WTC11 (cell line): ENCODE data around the gene ABHD3. TPM values are rescaled to one million over a fixed set of nuclear protein-coding genes. Genes with fewer than 3 reads are reported as not detected.

Source experiments
- ATAC-seq: fragments of 200-7000 bp; cut with Tn5 transposase; 2 replicates; pipeline ENCODE4 v1.10.0; 2021; ENCODE audit warnings: mild to moderate bottlenecking, moderate library complexity
- CTCF ChIA-PET: fragments of 300-600 bp; sonication (Branson Sonifier 250); formaldehyde crosslinking; loops from one replicate; lab custom pipeline; 2021; ENCODE audit warnings: antibody characterized with exemption; lab: Charles Lee
- POLR2A ChIA-PET: fragments of 350-600 bp; sonication (Branson Sonifier 250); formaldehyde crosslinking; loops from one replicate; lab custom pipeline; 2021; ENCODE audit warnings: antibody characterized with exemption; lab: Charles Lee
- DNase-seq: peaks from one replicate; pipeline ENCODE4 v3.0.0; 2021; ENCODE audit warnings: low spot score
- H3K27ac Mint-ChIP-seq: 2 replicates; pipeline ENCODE4 v1.8.0; 2021; ENCODE audit warnings: mixed read lengths
- H3K27me3 Mint-ChIP-seq: 2 replicates; pipeline ENCODE4 v1.8.0; 2021; ENCODE audit warnings: low read depth, mild to moderate bottlenecking, moderate library complexity, mixed read lengths
- H3K36me3 Mint-ChIP-seq: 2 replicates; pipeline ENCODE4 v1.8.0; 2021; ENCODE audit warnings: mixed read lengths
- H3K4me1 Mint-ChIP-seq: 2 replicates; pipeline ENCODE4 v1.8.0; 2022; ENCODE audit warnings: mixed read lengths
- H3K4me3 Mint-ChIP-seq: 2 replicates; pipeline ENCODE4 v1.8.0; 2021; ENCODE audit warnings: mild to moderate bottlenecking, moderate library complexity, mixed read lengths
- H3K9me3 Mint-ChIP-seq: 2 replicates; pipeline ENCODE4 v1.8.0; 2021; ENCODE audit warnings: mixed read lengths
- AR ChIP-seq: fragments of 250-450 bp; sonication (Bioruptor Pico); IDR thresholded peaks from 2 replicates; pipeline ENCODE4 v1.9.0; 2021; ENCODE audit warnings: mild to moderate bottlenecking
- ARID4B ChIP-seq: sonication (generic); formaldehyde crosslinking; IDR thresholded peaks from 2 replicates; pipeline ENCODE4 v1.8.0; 2023; ENCODE audit warnings: missing genetic modification reagents, mild to moderate bottlenecking, borderline replicate concordance
- ATF2 ChIP-seq: sonication (generic); formaldehyde crosslinking; IDR thresholded peaks from 2 replicates; pipeline ENCODE4 v1.8.1; 2022; ENCODE audit warnings: low read depth, missing genetic modification reagents, borderline replicate concordance
- ATF3 ChIP-seq: sonication (generic); formaldehyde crosslinking; conservative IDR thresholded peaks from 2 replicates; pipeline ENCODE4 v1.8.1; 2022; ENCODE audit warnings: mild to moderate bottlenecking, missing genetic modification reagents
- ERG ChIP-seq: fragments of 250-450 bp; sonication (Bioruptor Pico); IDR thresholded peaks from 2 replicates; pipeline ENCODE4 v1.8.0; 2021; ENCODE audit warnings: mild to moderate bottlenecking
- NR2C2 ChIP-seq: sonication (generic); formaldehyde crosslinking; IDR thresholded peaks from 2 replicates; pipeline ENCODE4 v1.8.0; 2022; ENCODE audit warnings: mild to moderate bottlenecking, missing genetic modification reagents
- PRDM15 ChIP-seq: sonication (generic); formaldehyde crosslinking; IDR thresholded peaks from 2 replicates; pipeline ENCODE4 v1.8.0; 2022; ENCODE audit warnings: missing genetic modification reagents
- RORB ChIP-seq: fragments of 250-450 bp; sonication (Bioruptor Pico); IDR thresholded peaks from 2 replicates; pipeline ENCODE4 v1.9.0; 2021; ENCODE audit warnings: mild to moderate bottlenecking
- SMAD3 ChIP-seq: sonication (generic); formaldehyde crosslinking; IDR thresholded peaks from 2 replicates; pipeline ENCODE4 v1.8.0; 2022; ENCODE audit warnings: missing genetic modification reagents, mild to moderate bottlenecking, borderline replicate concordance
- SP1 ChIP-seq: sonication (generic); formaldehyde crosslinking; conservative IDR thresholded peaks from 2 replicates; pipeline ENCODE4 v1.8.1; 2022; ENCODE audit warnings: missing genetic modification reagents
- STAT6 ChIP-seq: sonication (generic); formaldehyde crosslinking; conservative IDR thresholded peaks from 2 replicates; pipeline ENCODE4 v1.8.1; 2023; ENCODE audit warnings: mild to moderate bottlenecking, low read depth, missing genetic modification reagents, moderate library complexity
- USF1 ChIP-seq: sonication (generic); formaldehyde crosslinking; IDR thresholded peaks from 2 replicates; pipeline ENCODE4 v1.8.0; 2022; ENCODE audit warnings: mild to moderate bottlenecking, missing genetic modification reagents
- ZNF263 ChIP-seq: sonication (generic); formaldehyde crosslinking; IDR thresholded peaks from 2 replicates; pipeline ENCODE4 v1.8.1; 2022; ENCODE audit warnings: low read depth, mild to moderate bottlenecking, moderate library complexity, missing genetic modification reagents
- ZNF425 ChIP-seq: fragments of 250-450 bp; sonication (Bioruptor Pico); conservative IDR thresholded peaks from 2 replicates; pipeline ENCODE4 v1.9.0; 2021; ENCODE audit warnings: mild to moderate bottlenecking
- total RNA-seq: library from RNA; stranded (reverse); gene quantifications from 3 replicates; pipeline ENCODE4 v1.2.3, GENCODE V29; 2021

The ABHD3 gene
- total RNA-seq, 1 experiment from 2014 or later = 11.1 TPM

- ATAC-seq = no peak
- no peaks in the 10 kb centered on the region for H3K27me3 Mint-ChIP-seq
- H3K36me3 Mint-ChIP-seq = peaks cover 33% of the 10 kb centered on the region
- no peaks in the 10 kb centered on the region for H3K4me1 Mint-ChIP-seq
- CTCF ChIA-PET = no interaction called here
- no peak for TF ChIP-seq NR2C2
- no peak for TF ChIP-seq ZNF425 (CRISPR knock-in tag)
- no peak for TF ChIP-seq SP1 (CRISPR knock-in tag)
- no peak for TF ChIP-seq ARID4B (CRISPR knock-in tag)
- no peak for TF ChIP-seq ATF2
- no peak for TF ChIP-seq RORB (CRISPR knock-in tag)
- no peak for TF ChIP-seq SMAD3 (CRISPR knock-in tag)
- no peak for TF ChIP-seq STAT6 (CRISPR knock-in tag)
- TF ChIP-seq PRDM15 = no peak
- no peak for TF ChIP-seq ZNF263
- TF ChIP-seq ATF3 (CRISPR knock-in tag) = no peak
- TF ChIP-seq ERG (CRISPR knock-in tag) = no peak
- no peak for TF ChIP-seq AR (CRISPR knock-in tag)
- no peak for TF ChIP-seq USF1 (CRISPR knock-in tag)
- peaks cover 19% of the 10 kb centered on the region for H3K9me3 Mint-ChIP-seq
- POLR2A ChIA-PET = interaction anchor here (1.0 kb wide), 1 partner anchor 15 kb away, joined by 3 read pairs; no protein-coding TSS in a partner anchor
- H3K27ac Mint-ChIP-seq = no peak overlapping the region
- DNase-seq = no peak
- H3K4me3 Mint-ChIP-seq = no peak overlapping the region
These were observed 11.3 kb downstream of the ABHD3 start for GRCh38 chr18:21693322-21693721.
